ENCODE measurements around the gene BCAM. TPM values are rescaled to one million over a fixed set of nuclear protein-coding genes. Genes with fewer than 3 reads are reported as not detected.

The BCAM gene
- total RNA-seq, 1 experiment from 2014 or later = 73.0 TPM

DNA sequence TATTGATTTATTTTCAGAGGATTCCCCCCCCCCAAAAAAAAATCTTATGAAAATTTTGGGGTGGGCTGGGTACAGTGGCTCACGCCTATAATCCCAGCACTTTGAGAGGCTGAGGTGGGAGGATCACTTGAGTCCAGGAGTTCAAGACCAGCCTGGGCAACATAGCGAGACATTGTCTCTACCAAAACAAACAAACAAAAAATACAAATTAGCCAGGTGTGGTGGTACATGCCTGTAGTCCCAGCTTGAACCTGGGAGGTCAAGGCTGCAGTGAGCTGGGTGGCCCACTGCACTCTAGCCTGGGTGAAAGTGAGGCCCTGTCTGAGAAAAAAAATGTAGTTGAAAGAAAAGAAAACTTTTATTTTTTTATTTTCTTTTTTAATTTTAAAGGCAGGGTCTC, 55.1 kb downstream of the BCAM start:
- Histone ChIP-seq H3K4ac (ENCODE audit: low read depth, low read length) (no peak overlapping the region), H3K9me3 (ENCODE audit: control insufficient read depth, low read depth, low read length) (no peaks in the 10 kb centered on the region), H3K4me2 (ENCODE audit: insufficient read depth, insufficient read length, low read length) (no peak overlapping the region), H3K56ac (ENCODE audit: insufficient read length, low read depth, low read length) (no peak overlapping the region), H3K27ac (ENCODE audit: insufficient read length, low read depth, low read length) (no peak overlapping the region), H4K8ac (replicated peaks; ENCODE audit: insufficient read length, low read depth, low read length) (no peak overlapping the region), H4K20me1 (ENCODE audit: control insufficient read depth, insufficient read depth, insufficient read length) (no peaks in the 10 kb centered on the region), H3K4me1 (ENCODE audit: insufficient read depth, low read length) (no peaks in the 10 kb centered on the region), H2AFZ (ENCODE audit: low read length) (no peak overlapping the region), H3K23ac (ENCODE audit: insufficient read length, low read depth, low read length) (no peak overlapping the region), H3K14ac (ENCODE audit: insufficient read depth, low read length) (no peak overlapping the region), H2BK5ac (ENCODE audit: insufficient read length, low read length) (no peak overlapping the region), H3K23me2 (ENCODE audit: insufficient read length, low read depth, low read length, poor library complexity, severe bottlenecking) (no peaks in the 10 kb centered on the region), H2AK5ac (ENCODE audit: insufficient read length, low read length) (no peak overlapping the region), H3K9ac (ENCODE audit: extremely low read depth, insufficient read length, low read length) (no peak overlapping the region), H3K18ac (ENCODE audit: insufficient read length, low read depth, low read length) (no peak overlapping the region), H3K79me1 (ENCODE audit: insufficient read depth, low read depth, low read length, poor library complexity, severe bottlenecking) (peaks cover 7% of the 10 kb centered on the region), H4K91ac (ENCODE audit: insufficient read length, low read depth, low read length) (no peak overlapping the region), H2BK12ac (ENCODE audit: insufficient read length, low read depth, low read length) (no peak overlapping the region), H4K5ac (ENCODE audit: insufficient read length, low read depth, low read length) (no peak overlapping the region), H3T11ph (ENCODE audit: low read length) (no peak overlapping the region), H2BK120ac (ENCODE audit: low read depth, low read length, poor library complexity, severe bottlenecking) (no peak overlapping the region), H3K27me3 (ENCODE audit: insufficient read depth, low read length) (no peaks in the 10 kb centered on the region), H2BK15ac (ENCODE audit: low read depth, low read length) (no peak overlapping the region), H3K79me2 (ENCODE audit: insufficient read depth, low read length) (no peaks in the 10 kb centered on the region; the same call in 1 of the 2 replicates), H2BK20ac (ENCODE audit: low read depth, low read length, poor library complexity, severe bottlenecking) (no peak overlapping the region)
- Mint-ChIP-seq H3K27me3 (ENCODE audit: low read depth) (no peaks in the 10 kb centered on the region), H3K36me3 (ENCODE audit: insufficient read depth in 1 of 3, low read depth in 3 of 3) (peaks cover 41 to 75% (median 71%) of the 10 kb centered on the region in 3 experiments), H3K4me1 (0 out of 4 replicates have a peak, but pooled peaks cover 0 to 2% of the 10 kb centered on the region in 2 experiments), H3K4me3 (no peak overlapping the region), H3K9me3 (no peaks in the 10 kb centered on the region; a peak in 1 of 5 replicates), H3K27ac (no peak overlapping the region)
- no CpG with 5 or more reads among the region's 2 CpGs for WGBS (ENCODE audit: extremely low coverage, insufficient read length, low lambda C conversion rate)
- DNase-seq = no peak
- TF ChIP-seq, protein P1, sequence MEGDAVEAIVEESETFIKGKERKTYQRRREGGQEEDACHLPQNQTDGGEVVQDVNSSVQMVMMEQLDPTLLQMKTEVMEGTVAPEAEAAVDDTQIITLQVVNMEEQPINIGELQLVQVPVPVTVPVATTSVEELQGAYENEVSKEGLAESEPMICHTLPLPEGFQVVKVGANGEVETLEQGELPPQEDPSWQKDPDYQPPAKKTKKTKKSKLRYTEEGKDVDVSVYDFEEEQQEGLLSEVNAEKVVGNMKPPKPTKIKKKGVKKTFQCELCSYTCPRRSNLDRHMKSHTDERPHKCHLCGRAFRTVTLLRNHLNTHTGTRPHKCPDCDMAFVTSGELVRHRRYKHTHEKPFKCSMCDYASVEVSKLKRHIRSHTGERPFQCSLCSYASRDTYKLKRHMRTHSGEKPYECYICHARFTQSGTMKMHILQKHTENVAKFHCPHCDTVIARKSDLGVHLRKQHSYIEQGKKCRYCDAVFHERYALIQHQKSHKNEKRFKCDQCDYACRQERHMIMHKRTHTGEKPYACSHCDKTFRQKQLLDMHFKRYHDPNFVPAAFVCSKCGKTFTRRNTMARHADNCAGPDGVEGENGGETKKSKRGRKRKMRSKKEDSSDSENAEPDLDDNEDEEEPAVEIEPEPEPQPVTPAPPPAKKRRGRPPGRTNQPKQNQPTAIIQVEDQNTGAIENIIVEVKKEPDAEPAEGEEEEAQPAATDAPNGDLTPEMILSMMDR (conservative IDR thresholded peaks at IDR 0.05) = no peak

Measured in H9 (cell line).